Cardiac muscle cell (in vitro differentiated cells and primary cell): Measurements from ENCODE around the gene FGGY. TPM values are rescaled to one million over a fixed set of nuclear protein-coding genes. Genes with fewer than 3 reads are reported as not detected.

Source experiments
- DNase-seq, 2 donors: peaks; one replicate each; pipeline versions ENCODE4 v3.0.0 to v3.0.0-alpha.2; 2010 to 2017; ENCODE audit warnings: low read depth in 1 of 2, low spot score in 1 of 2
- H3K27ac ChIP-seq: fragments of 200-600 bp; sonication (generic); 2 replicates; pipeline ENCODE4 v1.5.1; 2016
- H3K27me3 ChIP-seq: fragments of 200-600 bp; sonication (generic); 2 replicates; pipeline ENCODE4 v1.6.0; 2016; ENCODE audit warnings: control low read depth
- H3K36me3 ChIP-seq: fragments of 200-600 bp; sonication (generic); 2 replicates; pipeline ENCODE4 v1.5.1; 2016; ENCODE audit warnings: control low read depth
- H3K4me1 ChIP-seq: fragments of 200-600 bp; sonication (generic); 2 replicates; pipeline ENCODE4 v1.8.1; 2017; ENCODE audit warnings: low read depth, mild to moderate bottlenecking, mixed run types
- H3K4me3 ChIP-seq: fragments of 200-600 bp; sonication (generic); 2 replicates; pipeline ENCODE4 v1.5.1; 2016; ENCODE audit warnings: mild to moderate bottlenecking
- H3K9me3 ChIP-seq: fragments of 200-600 bp; sonication (generic); 2 replicates; pipeline ENCODE4 v1.5.1; 2017; ENCODE audit warnings: low read depth, mild to moderate bottlenecking, control low read depth
- CTCF ChIP-seq: IDR thresholded peaks from 2 replicates; pipeline ENCODE4 v1.5.1; 2012; ENCODE audit warnings: low read depth, mild to moderate bottlenecking, low read length
- polyA plus RNA-seq: library from polyadenylated mRNA; unstranded; fragments of >200 nt; fragmentation: Nextera tagmentation; extraction: Ambion mirVana; gene quantifications from 2 replicates; pipeline ENCODE4 v1.2.1, GENCODE V29; 2016
- total RNA-seq: library from RNA; depleted of rRNA; stranded (reverse); fragments of >200 nt; gene quantifications from 2 replicates; pipeline ENCODE4 v1.2.3, GENCODE V29; 2016

Gene FGGY
- total and polyA plus RNA-seq, 2 experiments from 2014 or later: 9.8 to 14.5 TPM

GRCh38 chr1:59305188-59305587 is 8.3 kb downstream of the FGGY start:
- Histone ChIP-seq H3K4me3 (no peak overlapping the region), H3K9me3 (no peaks in the 10 kb centered on the region), H3K36me3 (no peaks in the 10 kb centered on the region), H3K27ac (no peak overlapping the region), H3K27me3 (no peaks in the 10 kb centered on the region), H3K4me1 (no peaks in the 10 kb centered on the region)
- DNase-seq: no peak
- no peak for TF ChIP-seq CTCF

GRCh38 chr1:59307591-59307990 is 10.7 kb downstream of the FGGY start:
- H3K27ac ChIP-seq: no peak overlapping the region
- no peaks in the 10 kb centered on the region for H3K4me1 ChIP-seq
- H3K27me3 ChIP-seq: no peaks in the 10 kb centered on the region
- TF ChIP-seq CTCF: no peak
- no peak overlapping the region for H3K4me3 ChIP-seq
- no peak for DNase-seq
- H3K9me3 ChIP-seq: no peaks in the 10 kb centered on the region
- no peaks in the 10 kb centered on the region for H3K36me3 ChIP-seq

- Histone ChIP-seq H3K4me3 (no peak overlapping the region), H3K27me3 (no peaks in the 10 kb centered on the region), H3K27ac (no peak overlapping the region), H3K9me3 (no peaks in the 10 kb centered on the region), H3K36me3 (no peaks in the 10 kb centered on the region), H3K4me1 (no peaks in the 10 kb centered on the region)
- DNase-seq: no peak
- TF ChIP-seq CTCF: no peak
Observed at GRCh38 chr1:59308839-59309238, 11.9 kb downstream of the FGGY start.

DNA sequence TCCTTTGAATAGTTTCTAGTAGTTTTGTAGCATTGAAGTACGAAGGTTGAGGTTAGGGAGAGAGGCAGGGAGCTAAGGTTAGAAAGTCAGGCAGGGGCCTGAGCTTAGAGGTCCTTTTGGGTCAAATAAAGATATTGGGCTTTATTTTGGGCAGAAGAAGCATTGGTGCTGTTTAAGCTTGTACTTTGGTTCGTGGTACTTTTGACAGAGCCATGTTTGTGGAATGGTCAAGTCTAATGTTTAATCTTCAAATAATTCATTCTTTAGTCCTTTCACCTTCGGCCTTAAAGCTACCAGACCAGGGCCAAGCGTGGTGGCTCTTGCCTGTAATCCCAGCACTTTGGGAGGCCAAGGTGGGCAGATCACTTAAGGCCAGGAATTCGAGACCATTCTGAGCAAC is 12.5 kb downstream of the FGGY start:
- no peak for DNase-seq
- TF ChIP-seq CTCF: no peak
- no peaks in the 10 kb centered on the region for H3K36me3 ChIP-seq
- H3K27ac ChIP-seq: no peak overlapping the region
- no peaks in the 10 kb centered on the region for H3K4me1 ChIP-seq
- H3K27me3 ChIP-seq: no peaks in the 10 kb centered on the region
- no peaks in the 10 kb centered on the region for H3K9me3 ChIP-seq
- no peak overlapping the region for H3K4me3 ChIP-seq

DNA sequence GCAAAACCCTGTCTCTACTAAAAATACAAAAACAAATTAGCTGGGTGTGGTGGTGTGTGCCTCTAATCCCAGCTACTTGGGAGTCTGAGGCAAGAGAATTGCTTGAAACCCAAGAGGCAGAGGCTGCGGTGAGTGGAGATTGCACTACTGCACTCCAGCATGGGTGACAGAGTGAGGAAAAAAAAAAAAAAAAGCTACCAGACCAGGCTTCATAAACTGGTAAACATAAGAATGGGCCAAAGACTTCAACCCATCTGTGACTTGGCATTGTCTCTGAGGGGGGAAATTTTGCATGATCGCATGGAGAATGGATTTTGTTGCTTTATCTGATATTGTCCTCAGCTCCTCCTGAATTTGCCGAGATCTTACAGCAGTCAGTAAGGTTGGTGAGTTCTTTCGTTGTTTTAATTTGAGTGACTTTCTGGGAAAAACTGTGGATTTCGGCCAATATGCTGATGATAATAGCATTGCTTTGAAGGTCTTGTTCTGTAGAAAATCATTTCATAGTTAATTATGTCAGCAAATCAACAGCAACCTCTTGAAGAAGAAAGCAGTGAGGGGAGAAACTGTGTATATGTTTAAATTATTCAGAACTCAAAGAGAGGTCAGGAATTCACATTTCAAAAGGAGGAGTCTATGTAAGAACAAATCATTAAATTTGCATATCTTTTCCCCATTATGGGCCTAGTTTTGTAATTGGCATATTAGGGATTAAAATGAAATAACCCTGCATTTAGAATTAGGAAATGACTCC is 13.1 kb downstream of the FGGY start:
- H3K27ac ChIP-seq: no peak overlapping the region
- no peak for TF ChIP-seq CTCF
- DNase-seq: no peak
- H3K4me3 ChIP-seq: no peak overlapping the region
- no peaks in the 10 kb centered on the region for H3K4me1 ChIP-seq
- no peaks in the 10 kb centered on the region for H3K9me3 ChIP-seq
- no peaks in the 10 kb centered on the region for H3K27me3 ChIP-seq
- no peaks in the 10 kb centered on the region for H3K36me3 ChIP-seq
